GM12865 (cell line): ENCODE results near the gene ESD.
"Not testable (repeated sequence)": the region's sequence is repeated elsewhere in the genome, so short reads cannot be mapped to it uniquely, and the experiment has no call there.

Source experiments
- DNase-seq: peaks from one replicate; pipeline ENCODE4 v3.0.0; 2010; ENCODE audit warnings: low read depth
- H3K4me3 ChIP-seq: 2 replicates; pipeline ENCODE4 v1.5.1; 2011; ENCODE audit warnings: mild to moderate bottlenecking, low read depth, low read length, control low read depth
- CTCF ChIP-seq: IDR thresholded peaks from 2 replicates; pipeline ENCODE4 v1.5.1; 2011; ENCODE audit warnings: low read length, control low read depth, low read depth, inconsistent platforms; ENCODE audit not compliant: insufficient read depth; ENCODE audit errors: missing control alignments

The ESD gene

GRCh38 chr13:46812301-46812797 is 15.4 kb upstream of the ESD start:
- no peak for TF ChIP-seq CTCF
- no peak overlapping the region for H3K4me3 ChIP-seq
- DNase-seq = no peak

- TF ChIP-seq CTCF = no peak
- no peak overlapping the region for H3K4me3 ChIP-seq
- no peak for DNase-seq
Observed at GRCh38 chr13:46810440-46810839, 13.5 kb upstream of the ESD start.

GRCh38 chr13:46804921-46805320 is 8.0 kb upstream of the ESD start:
- DNase-seq = not testable (repeated sequence)

GRCh38 chr13:46804391-46804815 is 7.4 kb upstream of the ESD start:
- TF ChIP-seq CTCF = no peak
- H3K4me3 ChIP-seq = no peak overlapping the region
- no peak for DNase-seq

More at GRCh38 chr13:46804921-46805320, 8.0 kb upstream of the ESD start:
- not testable (repeated sequence) for H3K4me3 ChIP-seq

GRCh38 chr13:46803586-46803985 is 6.6 kb upstream of the ESD start:
- no peak overlapping the region for H3K4me3 ChIP-seq
- TF ChIP-seq CTCF = no peak
- no peak for DNase-seq

GRCh38 chr13:46801858-46802257 is 4.9 kb upstream of the ESD start:
- H3K4me3 ChIP-seq = no peak overlapping the region
- TF ChIP-seq CTCF = no peak
- DNase-seq = no peak

GRCh38 chr13:46799139-46799538 is 2.2 kb upstream of the ESD start:
- DNase-seq = no peak
- TF ChIP-seq CTCF = no peak
- H3K4me3 ChIP-seq = no peak overlapping the region
